ENCODE results near the gene DNM2. TPM values are rescaled to one million over a fixed set of nuclear protein-coding genes. Genes with fewer than 3 reads are reported as not detected.
"Not testable (repeated sequence)": the region's sequence is repeated elsewhere in the genome, so short reads cannot be mapped to it uniquely, and the experiment has no call there.

The DNM2 gene
- total RNA-seq, 1 donor, result 102 TPM

GRCh38 chr19:10866495-10866894 is 148.6 kb downstream of the DNM2 start:
- Histone ChIP-seq H3K27ac (ENCODE audit: low read depth, low read length) (no peak overlapping the region), H2AFZ (ENCODE audit: low read length) (no peak overlapping the region), H3K4me1 (ENCODE audit: insufficient read depth, low read length) (peaks cover 20% of the 10 kb centered on the region), H3K4me2 (ENCODE audit: insufficient read depth, low read length) (no peak overlapping the region), H3K36me3 (ENCODE audit: insufficient read depth, low read length) (no peaks in the 10 kb centered on the region), H3K79me2 (ENCODE audit: insufficient read depth, low read length) (no peaks in the 10 kb centered on the region), H3K4me3 (ENCODE audit: insufficient read depth, low read length) (no peak overlapping the region), H3K27me3 (ENCODE audit: insufficient read depth, low read length) (no peaks in the 10 kb centered on the region), H3K9me3 (ENCODE audit: low read depth, low read length) (no peaks in the 10 kb centered on the region), H4K20me1 (ENCODE audit: insufficient read depth, low read length) (no peaks in the 10 kb centered on the region)
- TF ChIP-seq CTCF (IDR thresholded peaks at IDR 0.05; ENCODE audit: extremely low read depth, low read depth, low read length), result no peak
- DNase-seq (ENCODE audit: insufficient read length, low spot score, missing footprints), result no peak

GRCh38 chr19:10868872-10869547 is 151.1 kb downstream of the DNM2 start:
- H3K4me1 ChIP-seq (ENCODE audit: insufficient read depth, low read length), result peaks cover 16% of the 10 kb centered on the region

GRCh38 chr19:10869872-10870311 is 152.0 kb downstream of the DNM2 start:
- peaks cover 32% of the 10 kb centered on the region for H3K79me2 ChIP-seq (ENCODE audit: insufficient read depth, low read length)
- H3K27me3 ChIP-seq (ENCODE audit: insufficient read depth, low read length), result not testable (repeated sequence)

More at GRCh38 chr19:10868872-10869547, 151.1 kb downstream of the DNM2 start:
- Histone ChIP-seq H4K20me1 (ENCODE audit: insufficient read depth, low read length) (peaks cover 6% of the 10 kb centered on the region), H3K4me2 (ENCODE audit: insufficient read depth, low read length) (no peak overlapping the region), H3K27ac (ENCODE audit: low read depth, low read length) (no peak overlapping the region), H3K4me3 (ENCODE audit: insufficient read depth, low read length) (no peak overlapping the region), H3K36me3 (ENCODE audit: insufficient read depth, low read length) (no peaks in the 10 kb centered on the region), H2AFZ (ENCODE audit: low read length) (no peak overlapping the region), H3K79me2 (ENCODE audit: insufficient read depth, low read length) (peaks cover 23% of the 10 kb centered on the region), H3K27me3 (ENCODE audit: insufficient read depth, low read length) (no peaks in the 10 kb centered on the region), H3K9me3 (ENCODE audit: low read depth, low read length) (no peaks in the 10 kb centered on the region)
- no peak for TF ChIP-seq CTCF (IDR thresholded peaks at IDR 0.05; ENCODE audit: extremely low read depth, low read depth, low read length)
- DNase-seq (ENCODE audit: insufficient read length, low spot score, missing footprints), result peak; percentile 18

GRCh38 chr19:10870501-10870954 is 152.6 kb downstream of the DNM2 start:
- Histone ChIP-seq H3K79me2 (ENCODE audit: insufficient read depth, low read length) (peaks cover 38% of the 10 kb centered on the region), H3K4me1 (ENCODE audit: insufficient read depth, low read length) (peaks cover 12% of the 10 kb centered on the region), H2AFZ (ENCODE audit: low read length) (peak overlapping the region; percentile 93), H3K4me3 (ENCODE audit: insufficient read depth, low read length) (peak overlapping the region; percentile 77), H3K36me3 (ENCODE audit: insufficient read depth, low read length) (no peaks in the 10 kb centered on the region), H3K27ac (ENCODE audit: low read depth, low read length) (peak overlapping the region; percentile 44), H3K27me3 (ENCODE audit: insufficient read depth, low read length) (no peaks in the 10 kb centered on the region), H3K4me2 (ENCODE audit: insufficient read depth, low read length) (peak overlapping the region; percentile 91), H4K20me1 (ENCODE audit: insufficient read depth, low read length) (peaks cover 11% of the 10 kb centered on the region), H3K9me3 (ENCODE audit: low read depth, low read length) (no peaks in the 10 kb centered on the region)
- DNase-seq (ENCODE audit: insufficient read length, low spot score, missing footprints), result no peak
- TF ChIP-seq CTCF (IDR thresholded peaks at IDR 0.05; ENCODE audit: extremely low read depth, low read depth, low read length), result no peak

More at GRCh38 chr19:10869872-10870311, 152.0 kb downstream of the DNM2 start:
- H3K4me2 ChIP-seq (ENCODE audit: insufficient read depth, low read length); DNase-seq (ENCODE audit: insufficient read length, low spot score, missing footprints); H4K20me1 ChIP-seq (ENCODE audit: insufficient read depth, low read length); H3K4me3 ChIP-seq (ENCODE audit: insufficient read depth, low read length); H2AFZ ChIP-seq (ENCODE audit: low read length); H3K36me3 ChIP-seq (ENCODE audit: insufficient read depth, low read length); H3K27ac ChIP-seq (ENCODE audit: low read depth, low read length); H3K9me3 ChIP-seq (ENCODE audit: low read depth, low read length): not testable (repeated sequence)
- H3K4me1 ChIP-seq (ENCODE audit: insufficient read depth, low read length), result peaks cover 12% of the 10 kb centered on the region

Data from osteoblast (primary cell).